HG02970 (cell line): ENCODE measurements around the gene TRIM24.

ENCODE experiments used
- ATAC-seq: cut with Tn5 transposase; IDR thresholded peaks from one replicate; pipeline ENCODE4 v1.9.1; 2021; ENCODE audit warnings: mild to moderate bottlenecking, moderate library complexity, moderate number of reproducible peaks; ENCODE audit not compliant: unreplicated experiment, low FRiP score

Gene TRIM24

GRCh38 chr7:138608275-138608674 lies 148.2 kb downstream of the TRIM24 start:
- no peak for ATAC-seq

- no peak for ATAC-seq
Observed at GRCh38 chr7:138610671-138611170, 150.7 kb downstream of the TRIM24 start.

- ATAC-seq = no peak
Observed at GRCh38 chr7:138613630-138614029, 153.6 kb downstream of the TRIM24 start.

- no peak for ATAC-seq
Observed at GRCh38 chr7:138616085-138616484, 156.0 kb downstream of the TRIM24 start.

GRCh38 chr7:138618506-138618905 lies 158.4 kb downstream of the TRIM24 start:
- no peak for ATAC-seq

GRCh38 chr7:138618933-138619332 lies 158.9 kb downstream of the TRIM24 start:
- ATAC-seq = no peak

- no peak for ATAC-seq
Observed at GRCh38 chr7:138622841-138623240, 162.8 kb downstream of the TRIM24 start.

GRCh38 chr7:138625084-138625848 lies 165.2 kb downstream of the TRIM24 start:
- no peak for ATAC-seq

- ATAC-seq = no peak
Observed at GRCh38 chr7:138625849-138626230, 165.8 kb downstream of the TRIM24 start.

- ATAC-seq = no peak
Observed at GRCh38 chr7:138626846-138627245, 166.8 kb downstream of the TRIM24 start.

GRCh38 chr7:138627361-138627760 lies 167.3 kb downstream of the TRIM24 start:
- ATAC-seq = no peak

- ATAC-seq = no peak
Observed at GRCh38 chr7:138630059-138630610, 170.1 kb downstream of the TRIM24 start.

- ATAC-seq = no peak
Observed at GRCh38 chr7:138632384-138632783, 172.3 kb downstream of the TRIM24 start.

- no peak for ATAC-seq
Observed at GRCh38 chr7:138632826-138633602, 173.0 kb downstream of the TRIM24 start.
